ENCODE results near the gene RNF123.

GRCh38 chr3:49715611-49716121, 26.3 kb downstream of the RNF123 start:
- no peak for TF ChIP-seq CTCF (conservative IDR thresholded peaks at IDR 0.05 in 1 of 2, IDR thresholded peaks at IDR 0.05 in 1 of 2; ENCODE audit: extremely low read depth in 1 of 2, insufficient read depth in 1 of 2, low read depth in 1 of 2, low read length in 2 of 2)
- no peak for TF ChIP-seq EZH2 (IDR thresholded peaks at IDR 0.05; ENCODE audit: borderline replicate concordance, low read length)
